ENCODE measurements around the gene SLC26A2. TPM values are rescaled to one million over a fixed set of nuclear protein-coding genes. Genes with fewer than 3 reads are reported as not detected.

The SLC26A2 gene
- total and polyA plus RNA-seq, 10 of the 15 experiments (the other 5 are each of a cell fraction or from before 2014, with no cell fraction given): 1.7 to 6.4 (median 4.2) TPM

GRCh38 chr5:149944666-149945065, 15.9 kb upstream of the SLC26A2 start, which contains the start of gene PDE6A:
Gene PDE6A, minus strand, starts transcription at chr5:149944793. Its CDS starts 120 bp downstream, at chr5:149944673.
- H3K27me3 ChIP-seq (replicated peaks in 1 of 2; ENCODE audit: control insufficient read depth in 2 of 2, insufficient read depth in 2 of 2, low read length in 1 of 2): no peaks in the 10 kb centered on the region; a peak in 1 of 4 replicates
- CTCF ChIA-PET: interaction anchor here (0.6 kb wide), 1 partner anchor 18 kb away, joined by 3 read pairs; no protein-coding TSS in a partner anchor
- no peak within 1 kb of the TSS for H3K9ac ChIP-seq (ENCODE audit: control insufficient read depth, insufficient read depth, low read length)
- no peaks in the 10 kb centered on the region for H4K20me1 ChIP-seq (ENCODE audit: control insufficient read depth, insufficient read depth)
- RAD21 ChIA-PET (ENCODE audit: unreplicated experiment): no interaction called here
- H3K9me3 ChIP-seq (replicated peaks; ENCODE audit: control insufficient read depth, insufficient read depth, low read length): no peaks in the 10 kb centered on the region
- intact Hi-C loops (cut with micrococcal nuclease; ENCODE audit: unreplicated experiment): no loop called here
- SMC1A ChIA-PET (ENCODE audit: uncharacterized antibody, unreplicated experiment): no interaction called here
- H3K4me1 ChIP-seq (ENCODE audit: control insufficient read depth, insufficient read depth, low read length): no peaks in the 10 kb centered on the region
- ATAC-seq: no peak
- no peaks in the 10 kb centered on the region for H3K79me2 ChIP-seq (ENCODE audit: control insufficient read depth, insufficient read depth, low read length)
- H3K27ac ChIP-seq (ENCODE audit: control insufficient read depth, insufficient read depth): no peak within 1 kb of the TSS
- WGBS (ENCODE audit: insufficient coverage, insufficient replicate concordance, low lambda C conversion rate, missing lambda C conversion rate): 41% methylated on average over 2 of the region's 2 CpGs
- BruUV-seq (replicated peaks): no TSS peak
- no peak within 1 kb of the TSS for H2AFZ ChIP-seq (ENCODE audit: control insufficient read depth, low read depth, low read length)
- POLR2A ChIA-PET: no interaction called here
- no peak for FAIRE-seq
- in situ Hi-C loops (cut with MboI): no loop called here
- H3K36me3 ChIP-seq (ENCODE audit: control insufficient read depth in 2 of 2, insufficient read depth in 2 of 2, low read length in 1 of 2): no peaks in the 10 kb centered on the region
- no peak within 1 kb of the TSS for H3K4me2 ChIP-seq (ENCODE audit: control insufficient read depth, insufficient read depth)
- TF ChIP-seq HDAC6 (IDR thresholded peaks at IDR 0.05; ENCODE audit: unreplicated experiment) (no peak), SRF (IDR thresholded peaks at IDR 0.05; ENCODE audit: low read depth in 2 of 2, low read length in 2 of 2) (no peak), EZH2 (IDR thresholded peaks at IDR 0.05; ENCODE audit: borderline replicate concordance, control insufficient read depth, low read depth, low read length) (no peak), LARP7 (IDR thresholded peaks at IDR 0.05) (no peak), EP300 (IDR thresholded peaks at IDR 0.05; ENCODE audit: borderline replicate concordance in 1 of 2, control insufficient read depth in 1 of 2, low read depth in 2 of 2, low read length in 2 of 2) (no peak), BACH1 (IDR thresholded peaks at IDR 0.05; ENCODE audit: borderline replicate concordance) (no peak)
- TF ChIP-seq, protein P1, sequence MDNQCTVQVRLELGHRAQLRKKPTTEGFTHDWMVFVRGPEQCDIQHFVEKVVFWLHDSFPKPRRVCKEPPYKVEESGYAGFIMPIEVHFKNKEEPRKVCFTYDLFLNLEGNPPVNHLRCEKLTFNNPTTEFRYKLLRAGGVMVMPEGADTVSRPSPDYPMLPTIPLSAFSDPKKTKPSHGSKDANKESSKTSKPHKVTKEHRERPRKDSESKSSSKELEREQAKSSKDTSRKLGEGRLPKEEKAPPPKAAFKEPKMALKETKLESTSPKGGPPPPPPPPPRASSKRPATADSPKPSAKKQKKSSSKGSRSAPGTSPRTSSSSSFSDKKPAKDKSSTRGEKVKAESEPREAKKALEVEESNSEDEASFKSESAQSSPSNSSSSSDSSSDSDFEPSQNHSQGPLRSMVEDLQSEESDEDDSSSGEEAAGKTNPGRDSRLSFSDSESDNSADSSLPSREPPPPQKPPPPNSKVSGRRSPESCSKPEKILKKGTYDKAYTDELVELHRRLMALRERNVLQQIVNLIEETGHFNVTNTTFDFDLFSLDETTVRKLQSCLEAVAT (IDR thresholded peaks at IDR 0.05): no peak
- DNase-seq (ENCODE audit: low read depth, low spot score): no peak
- H3K4me3 ChIP-seq: no peak within 1 kb of the TSS
